ENCODE results near the gene VIPR2. TPM values are rescaled to one million over a fixed set of nuclear protein-coding genes. Genes with fewer than 3 reads are reported as not detected.
"Not testable (repeated sequence)": the region's sequence is repeated elsewhere in the genome, so short reads cannot be mapped to it uniquely, and the experiment has no call there.

The VIPR2 gene
- total and polyA plus RNA-seq, 11 donors: 3.3 to 27.0 (median 18.5) TPM

- TF ChIP-seq POLR2A (IDR thresholded peaks at IDR 0.05) (no peak), CTCF (IDR thresholded peaks at IDR 0.05) (no peak)
- H3K9me3 ChIP-seq: peaks cover 0 to 6% (median 0%) of the 10 kb centered on the region in 12 donors
- H3K27ac ChIP-seq: no peak overlapping the region
- 79 to 90% (median 84%) methylated on average over 15 of the region's 15 CpGs for WGBS, 4 donors
- H3K4me3 ChIP-seq: no peak overlapping the region
- H3K27me3 ChIP-seq: no peaks in the 10 kb centered on the region
- no peaks in the 10 kb centered on the region for H3K36me3 ChIP-seq
- H3K4me1 ChIP-seq: no peaks in the 10 kb centered on the region
- DNase-seq (no peak), ATAC-seq (no peak)
- intact Hi-C loops (cut with DNase I): no loop called here
Observed at GRCh38 chr7:159167139-159167538, 22.5 kb upstream of the VIPR2 start.

- H3K27me3 ChIP-seq: no peaks in the 10 kb centered on the region
- 60 to 64% (median 61%) methylated on average over 3 of the region's 3 CpGs for WGBS, 4 donors
- DNase-seq: no peak
- no peak overlapping the region for H3K4me3 ChIP-seq
- H3K4me1 ChIP-seq: no peaks in the 10 kb centered on the region
- no peaks in the 10 kb centered on the region for H3K36me3 ChIP-seq
- H3K27ac ChIP-seq: no peak overlapping the region
- ATAC-seq: no peak
- intact Hi-C loops (cut with DNase I): no loop called here
- TF ChIP-seq CTCF (IDR thresholded peaks at IDR 0.05): no peak
- TF ChIP-seq POLR2A (IDR thresholded peaks at IDR 0.05): no peak
- H3K9me3 ChIP-seq: peaks cover 0 to 6% (median 0%) of the 10 kb centered on the region in 12 donors
Observed at GRCh38 chr7:159166530-159166929, 21.9 kb upstream of the VIPR2 start.

GRCh38 chr7:159165352-159165751, 20.7 kb upstream of the VIPR2 start:
- intact Hi-C loops (cut with DNase I): no loop called here
- whole genome bisulfite sequencing, 4 donors: 85 to 90% (median 89%) methylated on average over 6 of the region's 6 CpGs
- DNase-seq (no peak), ATAC-seq (no peak)
- H3K36me3 ChIP-seq: no peaks in the 10 kb centered on the region
- H3K4me3 ChIP-seq: no peak overlapping the region
- H3K27ac ChIP-seq: no peak overlapping the region
- peaks cover 0 to 6% (median 0%) of the 10 kb centered on the region in 12 donors for H3K9me3 ChIP-seq
- no peak for TF ChIP-seq POLR2A (IDR thresholded peaks at IDR 0.05)
- no peak for TF ChIP-seq CTCF (IDR thresholded peaks at IDR 0.05)
- H3K4me1 ChIP-seq: no peaks in the 10 kb centered on the region
- no peaks in the 10 kb centered on the region for H3K27me3 ChIP-seq

- H3K27ac ChIP-seq; H3K4me3 ChIP-seq; intact Hi-C loops (cut with DNase I); H3K9me3 ChIP-seq; H3K4me1 ChIP-seq; ATAC-seq; H3K36me3 ChIP-seq; H3K27me3 ChIP-seq; DNase-seq: not testable (repeated sequence)
- 74 to 95% (median 90%) methylated on average over 3 to 10 of the region's 11 CpGs for WGBS, 4 donors
Observed at GRCh38 chr7:159163703-159164301, 19.1 kb upstream of the VIPR2 start.

GRCh38 chr7:159162050-159162626, 17.5 kb upstream of the VIPR2 start:
- DNase-seq; intact Hi-C loops (cut with DNase I); H3K9me3 ChIP-seq; H3K36me3 ChIP-seq; ATAC-seq; H3K27ac ChIP-seq; H3K4me3 ChIP-seq; H3K4me1 ChIP-seq; H3K27me3 ChIP-seq: not testable (repeated sequence)
- 77 to 82% (median 78%) methylated on average over 17 to 21 of the region's 21 CpGs for WGBS, 4 donors
